ENCODE measurements around the gene GFOD1. TPM values are rescaled to one million over a fixed set of nuclear protein-coding genes. Genes with fewer than 3 reads are reported as not detected.

Gene GFOD1
- total RNA-seq, 2 experiments from 2014 or later = 22.6 to 35.0 TPM

DNA sequence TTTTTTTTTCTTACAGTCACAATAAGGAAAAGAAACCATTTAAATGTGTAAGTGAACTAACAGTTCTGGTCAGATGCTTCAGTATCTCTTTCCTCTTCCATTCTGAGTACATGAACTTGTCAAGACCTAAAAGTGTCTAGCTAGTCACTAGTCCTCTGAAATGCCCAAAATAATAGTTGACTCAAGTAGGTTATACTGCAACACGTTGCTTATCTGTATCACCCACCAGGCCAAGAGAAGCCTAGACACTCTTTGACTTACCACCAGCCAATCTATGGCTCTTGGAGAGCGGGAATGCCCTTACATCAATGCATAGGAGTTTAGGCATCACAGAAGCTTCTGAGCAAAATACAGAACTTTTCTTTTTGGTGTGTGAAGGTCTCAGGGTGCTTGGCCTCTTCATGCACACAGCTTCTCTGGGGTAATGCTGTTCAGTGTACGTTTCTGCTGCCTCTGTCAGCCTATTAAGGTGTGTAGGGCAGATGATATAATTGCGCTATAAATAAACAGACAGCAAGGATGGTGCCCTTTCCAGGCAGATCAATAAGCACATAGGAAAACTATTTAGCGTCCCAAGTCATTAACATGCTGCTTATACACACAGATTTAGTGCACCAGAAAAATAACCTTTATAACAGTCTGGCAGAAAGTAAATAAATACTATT, 7.8 kb upstream of the GFOD1 start:
- H3K36me3 ChIP-seq (ENCODE audit: insufficient read depth, low read length) = no peaks in the 10 kb centered on the region
- POLR2A ChIA-PET = interaction anchor here (1.0 to 1.1 kb wide), 2 partner anchors 10 to 11 kb away, joined by 3 read pairs; no protein-coding TSS in a partner anchor
- H4K20me1 ChIP-seq (ENCODE audit: insufficient read depth, low read length) = no peaks in the 10 kb centered on the region
- no peaks in the 10 kb centered on the region for H3K79me2 ChIP-seq (ENCODE audit: insufficient read depth, low read depth, low read length)
- no TSS peak for BruUV-seq (replicated peaks)
- TF ChIP-seq EZH2phosphoT487 (IDR thresholded peaks at IDR 0.05; ENCODE audit: borderline replicate concordance, low read depth, low read length) = no peak
- TF ChIP-seq, protein P1, sequence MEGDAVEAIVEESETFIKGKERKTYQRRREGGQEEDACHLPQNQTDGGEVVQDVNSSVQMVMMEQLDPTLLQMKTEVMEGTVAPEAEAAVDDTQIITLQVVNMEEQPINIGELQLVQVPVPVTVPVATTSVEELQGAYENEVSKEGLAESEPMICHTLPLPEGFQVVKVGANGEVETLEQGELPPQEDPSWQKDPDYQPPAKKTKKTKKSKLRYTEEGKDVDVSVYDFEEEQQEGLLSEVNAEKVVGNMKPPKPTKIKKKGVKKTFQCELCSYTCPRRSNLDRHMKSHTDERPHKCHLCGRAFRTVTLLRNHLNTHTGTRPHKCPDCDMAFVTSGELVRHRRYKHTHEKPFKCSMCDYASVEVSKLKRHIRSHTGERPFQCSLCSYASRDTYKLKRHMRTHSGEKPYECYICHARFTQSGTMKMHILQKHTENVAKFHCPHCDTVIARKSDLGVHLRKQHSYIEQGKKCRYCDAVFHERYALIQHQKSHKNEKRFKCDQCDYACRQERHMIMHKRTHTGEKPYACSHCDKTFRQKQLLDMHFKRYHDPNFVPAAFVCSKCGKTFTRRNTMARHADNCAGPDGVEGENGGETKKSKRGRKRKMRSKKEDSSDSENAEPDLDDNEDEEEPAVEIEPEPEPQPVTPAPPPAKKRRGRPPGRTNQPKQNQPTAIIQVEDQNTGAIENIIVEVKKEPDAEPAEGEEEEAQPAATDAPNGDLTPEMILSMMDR (conservative IDR thresholded peaks at IDR 0.05; ENCODE audit: low read length) = no peak
- CTCF ChIA-PET (ENCODE audit: unreplicated experiment) = no interaction called here
- no peak overlapping the region for H3K4me2 ChIP-seq (ENCODE audit: low read length)
- DNase-seq (ENCODE audit: low spot score) = no peak
- no peak overlapping the region for H3K4me3 ChIP-seq (ENCODE audit: low read depth, low read length, poor library complexity, severe bottlenecking)
- H3K9me2 ChIP-seq (ENCODE audit: insufficient read depth, low read length) = no peaks in the 10 kb centered on the region
- H3K4me1 ChIP-seq (ENCODE audit: insufficient read depth, low read length, poor library complexity, severe bottlenecking) = no peaks in the 10 kb centered on the region
- no peak overlapping the region for H2AFZ ChIP-seq (ENCODE audit: low read length)
- intact Hi-C loops (cut with micrococcal nuclease; ENCODE audit: unreplicated experiment) = no loop called here
- no peaks in the 10 kb centered on the region for H3K9me3 ChIP-seq (ENCODE audit: low read length)
- no peak overlapping the region for H3K27ac ChIP-seq (ENCODE audit: low read depth, low read length, poor library complexity, severe bottlenecking)

DNA sequence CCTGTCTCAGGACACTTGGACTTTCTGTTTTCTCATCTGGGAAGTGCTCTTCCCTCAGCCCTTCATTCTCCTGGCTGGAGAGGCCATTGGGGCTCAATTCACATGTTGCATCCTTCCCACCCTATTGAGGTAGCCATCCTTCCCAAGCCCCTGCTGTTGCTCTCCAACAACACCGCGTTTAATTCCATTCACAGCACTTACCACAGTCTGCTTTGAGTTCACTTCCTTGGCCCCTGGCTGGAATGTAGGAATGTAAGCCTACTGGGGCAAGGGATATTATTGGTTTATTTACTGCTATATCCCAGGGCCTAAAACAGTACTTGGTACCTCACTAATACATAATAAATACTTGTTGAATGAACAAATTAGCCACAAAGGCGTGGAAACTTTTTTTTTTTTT, 6.7 kb upstream of the GFOD1 start:
- no peak for TF ChIP-seq EZH2phosphoT487 (IDR thresholded peaks at IDR 0.05; ENCODE audit: borderline replicate concordance, low read depth, low read length)
- TF ChIP-seq, protein P1 (conservative IDR thresholded peaks at IDR 0.05; ENCODE audit: low read length) = no peak
- Histone ChIP-seq H3K4me3 (ENCODE audit: low read depth, low read length, poor library complexity, severe bottlenecking) (no peak overlapping the region), H3K4me2 (ENCODE audit: low read length) (no peak overlapping the region), H3K79me2 (ENCODE audit: insufficient read depth, low read depth, low read length) (no peaks in the 10 kb centered on the region), H3K4me1 (ENCODE audit: insufficient read depth, low read length, poor library complexity, severe bottlenecking) (no peaks in the 10 kb centered on the region), H3K9me3 (ENCODE audit: low read length) (no peaks in the 10 kb centered on the region), H3K36me3 (ENCODE audit: insufficient read depth, low read length) (no peaks in the 10 kb centered on the region), H2AFZ (ENCODE audit: low read length) (no peak overlapping the region), H4K20me1 (ENCODE audit: insufficient read depth, low read length) (no peaks in the 10 kb centered on the region), H3K9me2 (ENCODE audit: insufficient read depth, low read length) (no peaks in the 10 kb centered on the region), H3K27ac (ENCODE audit: low read depth, low read length, poor library complexity, severe bottlenecking) (no peak overlapping the region)
- DNase-seq (ENCODE audit: low spot score) = no peak
- no TSS peak for BruUV-seq (replicated peaks)
- ChIA-PET POLR2A (interaction anchor here (0.5 to 1.0 kb wide), 2 partner anchors 10 to 131 kb away, joined by 3 read pairs; no protein-coding TSS in a partner anchor), CTCF (ENCODE audit: unreplicated experiment) (no interaction called here)
- intact Hi-C loops (cut with micrococcal nuclease; ENCODE audit: unreplicated experiment) = no loop called here

DNA sequence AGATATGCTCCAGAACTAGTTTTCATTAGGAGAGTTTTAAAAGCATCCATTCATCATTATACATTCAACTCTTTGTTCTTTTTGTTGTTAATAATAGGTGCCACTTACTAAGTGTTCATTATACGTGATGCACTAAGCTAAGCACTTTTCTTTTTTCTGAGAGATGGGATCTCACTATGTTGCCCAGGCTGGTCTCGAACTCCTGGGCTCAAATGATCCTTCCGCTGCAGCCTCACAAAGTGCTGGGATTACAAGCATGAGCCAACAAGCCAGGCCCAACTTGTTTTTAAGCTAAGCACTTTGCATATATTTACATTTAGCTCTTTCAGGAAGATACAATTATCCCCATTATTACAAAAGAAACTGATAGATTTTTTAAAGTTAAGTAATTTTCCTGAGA, 5.7 kb upstream of the GFOD1 start:
- POLR2A ChIA-PET = no interaction called here
- no peak for DNase-seq (ENCODE audit: low spot score)
- CTCF ChIA-PET (ENCODE audit: unreplicated experiment) = no interaction called here
- no peak overlapping the region for H3K27ac ChIP-seq (ENCODE audit: low read depth, low read length, poor library complexity, severe bottlenecking)
- H3K79me2 ChIP-seq (ENCODE audit: insufficient read depth, low read depth, low read length) = no peaks in the 10 kb centered on the region
- peaks cover 8% of the 10 kb centered on the region for H3K4me1 ChIP-seq (ENCODE audit: insufficient read depth, low read length, poor library complexity, severe bottlenecking)
- H3K9me3 ChIP-seq (ENCODE audit: low read length) = no peaks in the 10 kb centered on the region
- H3K4me3 ChIP-seq (ENCODE audit: low read depth, low read length, poor library complexity, severe bottlenecking) = no peak overlapping the region
- H4K20me1 ChIP-seq (ENCODE audit: insufficient read depth, low read length) = no peaks in the 10 kb centered on the region
- H2AFZ ChIP-seq (ENCODE audit: low read length) = no peak overlapping the region
- no TSS peak for BruUV-seq (replicated peaks)
- no peaks in the 10 kb centered on the region for H3K36me3 ChIP-seq (ENCODE audit: insufficient read depth, low read length)
- no peak overlapping the region for H3K4me2 ChIP-seq (ENCODE audit: low read length)
- intact Hi-C loops (cut with micrococcal nuclease; ENCODE audit: unreplicated experiment) = no loop called here
- no peak for TF ChIP-seq EZH2phosphoT487 (IDR thresholded peaks at IDR 0.05; ENCODE audit: borderline replicate concordance, low read depth, low read length)
- TF ChIP-seq, protein P1 (conservative IDR thresholded peaks at IDR 0.05; ENCODE audit: low read length) = no peak
- no peaks in the 10 kb centered on the region for H3K9me2 ChIP-seq (ENCODE audit: insufficient read depth, low read length)

All from OCI-LY7 (cell line).